A549 (cell line): ENCODE results near the gene GPRC5D. TPM values are rescaled to one million over a fixed set of nuclear protein-coding genes. Genes with fewer than 3 reads are reported as not detected.

Experiments used
- ATAC-seq, 2 experiments: fragments of 200-7000 bp in 1 of 2; fragments of >200 bp in 1 of 2; cut with Nextera tagmentation in 1 of 2; cut with Tn5 transposase in 1 of 2; 3 replicates each; pipeline versions ENCODE4 v1.8.0 to v1.9.1; 2018 to 2020; ENCODE audit warnings: mild to moderate bottlenecking in 1 of 2, moderate library complexity in 1 of 2
- CTCF ChIA-PET: fragments of 300-600 bp; sonication (Branson Sonifier 250); formaldehyde crosslinking; extraction: SDS; loops from one replicate; lab custom pipeline; 2021; ENCODE audit warnings: antibody characterized with exemption, inconsistent platforms; lab: Yijun Ruan, JAX
- POLR2A ChIA-PET: fragments of 350-600 bp; formaldehyde crosslinking; extraction: SDS; loops from one replicate; lab custom pipeline; 2021; ENCODE audit warnings: antibody characterized with exemption, inconsistent platforms; lab: Yijun Ruan, JAX
- DNase-seq, 2 experiments: peaks; one replicate each; pipeline versions ENCODE4 v3.0.0 to v3.0.0-alpha.2; 2011 to 2016; ENCODE audit warnings: low read depth in 1 of 2, low spot score in 1 of 2
- FAIRE-seq: peaks from 2 replicates; lab custom pipeline; 2011; peaks lifted over from hg19 to GRCh38; lab: Jason Lieb, UNC
- H3K27ac ChIP-seq, 2 experiments: fragments of >200 bp; sonication (Bioruptor Twin); formaldehyde crosslinking; 3 replicates each; pipeline ENCODE4 v1.5.1; 2016 to 2017
- H3K4me1 ChIP-seq: fragments of >200 bp; sonication (Bioruptor Twin); formaldehyde crosslinking; 3 replicates; pipeline ENCODE4 v1.6.1; 2016
- H3K4me2 ChIP-seq: fragments of >200 bp; sonication (Bioruptor Twin); formaldehyde crosslinking; 3 replicates; pipeline ENCODE4 v1.6.1; 2016
- H3K4me3 ChIP-seq: fragments of >200 bp; sonication (Bioruptor Twin); formaldehyde crosslinking; 3 replicates; pipeline ENCODE4 v1.5.1; 2016
- H3K9me3 ChIP-seq: fragments of >200 bp; sonication (Bioruptor Twin); formaldehyde crosslinking; 3 replicates; pipeline ENCODE4 v1.6.1; 2016
- CBX2 ChIP-seq: fragments of 200-600 bp; sonication (generic); IDR thresholded peaks from 2 replicates; pipeline ENCODE4 v1.6.1; 2016; ENCODE audit warnings: low read depth, mild to moderate bottlenecking, borderline replicate concordance
- CEBPB ChIP-seq, 2 experiments: fragments of >200 bp in 1 of 2; sonication (Bioruptor Twin) in 1 of 2; formaldehyde crosslinking in 1 of 2; IDR thresholded peaks; 2 replicates each; pipeline ENCODE4 v1.6.1; 2012 to 2016
- CHD2 ChIP-seq: fragments of 150-350 bp; IDR thresholded peaks from 2 replicates; pipeline ENCODE4 v1.6.1; 2014; ENCODE audit warnings: low read length; ENCODE audit not compliant: partially characterized antibody
- CTCF ChIP-seq: fragments of >200 bp; sonication (Bioruptor Twin); formaldehyde crosslinking; IDR thresholded peaks from 3 replicates; pipeline ENCODE4 v1.5.1; 2016
- E2F6 ChIP-seq: IDR thresholded peaks from 2 replicates; pipeline ENCODE4 v1.6.1; 2012; ENCODE audit warnings: low read depth, borderline replicate concordance
- ELK1 ChIP-seq: fragments of 150-350 bp; IDR thresholded peaks from 2 replicates; pipeline ENCODE4 v1.6.1; 2014; ENCODE audit warnings: low read depth, mild to moderate bottlenecking, low read length
- EP300 ChIP-seq, 2 experiments: fragments of >200 bp; sonication (Bioruptor Twin); formaldehyde crosslinking; IDR thresholded peaks; 2 replicates in 1 of 2; 3 replicates in 1 of 2; pipeline ENCODE4 v1.6.1; 2016 to 2017
- FOSB ChIP-seq: fragments of 250-450 bp; sonication (Bioruptor Pico); IDR thresholded peaks from 2 replicates; pipeline ENCODE4 v1.5.0; 2020; ENCODE audit warnings: mild to moderate bottlenecking, moderate library complexity
- FOSL2 ChIP-seq, 2 experiments: fragments of 450-650 bp in 1 of 2; fragments of >200 bp in 1 of 2; sonication (Bioruptor Twin) in 1 of 2; formaldehyde crosslinking; IDR thresholded peaks; 2 replicates each; pipeline versions ENCODE4 v1.5.0 to v1.6.1; 2016 to 2020; ENCODE audit warnings: mild to moderate bottlenecking in 1 of 2, moderate library complexity in 1 of 2
- FOXS1 ChIP-seq: fragments of 250-450 bp; sonication (Bioruptor Pico); IDR thresholded peaks from 2 replicates; pipeline ENCODE4 v1.5.0; 2020; ENCODE audit warnings: mild to moderate bottlenecking, moderate library complexity
- GATA3 ChIP-seq: IDR thresholded peaks from 2 replicates; pipeline ENCODE4 v1.6.1; 2012; ENCODE audit warnings: borderline replicate concordance
- HOXA7 ChIP-seq: fragments of 250-450 bp; sonication (Bioruptor Pico); IDR thresholded peaks from 2 replicates; pipeline ENCODE4 v1.5.0; 2020; ENCODE audit warnings: mild to moderate bottlenecking, moderate library complexity
- HOXB5 ChIP-seq: fragments of 250-450 bp; sonication (Bioruptor Pico); IDR thresholded peaks from 2 replicates; pipeline ENCODE4 v1.5.0; 2020; ENCODE audit warnings: mild to moderate bottlenecking, moderate library complexity
- JUN ChIP-seq, 2 experiments: fragments of >200 bp; sonication (Bioruptor Twin); formaldehyde crosslinking; IDR thresholded peaks; 2 replicates in 1 of 2; 3 replicates in 1 of 2; pipeline ENCODE4 v1.6.1; 2016 to 2017
- JUNB ChIP-seq: fragments of >200 bp; sonication (Bioruptor Twin); formaldehyde crosslinking; IDR thresholded peaks from 2 replicates; pipeline ENCODE4 v1.6.1; 2016
- MAX ChIP-seq: IDR thresholded peaks from 2 replicates; pipeline ENCODE4 v1.6.1; 2012
- MYC ChIP-seq: IDR thresholded peaks from 2 replicates; pipeline ENCODE4 v1.6.1; 2012; ENCODE audit warnings: mild to moderate bottlenecking, inconsistent platforms, low read length, improper control_type of control experiment, borderline replicate concordance
- NFE2L2 ChIP-seq: fragments of 150-350 bp; conservative IDR thresholded peaks from 2 replicates; pipeline ENCODE4 v1.6.1; 2014; ENCODE audit warnings: low read length
- NR3C1 ChIP-seq: fragments of >200 bp; sonication (Bioruptor Twin); formaldehyde crosslinking; IDR thresholded peaks from 3 replicates; pipeline ENCODE4 v1.6.1; 2017
- POLR2AphosphoS2 ChIP-seq: conservative IDR thresholded peaks from 2 replicates; pipeline ENCODE4 v1.6.1; 2012; ENCODE audit warnings: low read length, improper control_type of control experiment, inconsistent platforms
- RAD21 ChIP-seq, 2 experiments: fragments of >200 bp in 1 of 2; sonication (Bioruptor Twin) in 1 of 2; formaldehyde crosslinking in 1 of 2; IDR thresholded peaks in 1 of 2; conservative IDR thresholded peaks in 1 of 2; 2 replicates in 1 of 2; 3 replicates in 1 of 2; pipeline ENCODE4 v1.6.1; 2012 to 2018; ENCODE audit warnings: inconsistent platforms in 1 of 2
- RARB ChIP-seq: fragments of 250-450 bp; sonication (Bioruptor Pico); IDR thresholded peaks from 2 replicates; pipeline ENCODE4 v1.8.0; 2021; ENCODE audit warnings: mild to moderate bottlenecking, moderate library complexity
- RFX5 ChIP-seq: fragments of 450-650 bp; IDR thresholded peaks from 2 replicates; pipeline ENCODE4 v1.7.1; 2014; ENCODE audit warnings: antibody characterized with exemption, mild to moderate bottlenecking, moderate library complexity
- USF2 ChIP-seq: fragments of 450-650 bp; IDR thresholded peaks from 2 replicates; pipeline ENCODE4 v1.6.1; 2014; ENCODE audit warnings: antibody characterized with exemption
- ZC3H11A ChIP-seq: fragments of 450-650 bp; IDR thresholded peaks from 2 replicates; pipeline ENCODE4 v1.6.1; 2014; ENCODE audit warnings: antibody characterized with exemption, mild to moderate bottlenecking
- ZFP36 ChIP-seq: fragments of 450-650 bp; IDR thresholded peaks from 2 replicates; pipeline ENCODE4 v1.6.1; 2014; ENCODE audit warnings: borderline replicate concordance; ENCODE audit not compliant: partially characterized antibody
- ZNF302 ChIP-seq: fragments of 250-450 bp; sonication (Bioruptor Pico); IDR thresholded peaks from 2 replicates; pipeline ENCODE4 v1.9.0; 2021; ENCODE audit warnings: inconsistent platforms, mild to moderate bottlenecking, moderate library complexity
- WGBS: methylation state at CpG from one replicate; pipeline ENCODE4 v1.1.6; 2017; ENCODE audit errors: missing lambda C conversion rate; 5-methylcytosine and 5-hydroxymethylcytosine counted together
- polyA plus RNA-seq, 4 experiments: library from polyadenylated mRNA; depleted of rRNA in 3 of 4; stranded (reverse); fragments of >200 nt; fragmentation: RNase III in 1 of 4; extraction: RNeasy Plus Mini Kit Qiagen cat#74134 plus additional on column Dnase treatment in 1 of 4; gene quantifications; 2 replicates in 3 of 4; 3 replicates in 1 of 4; pipeline ENCODE4 v1.2.3, GENCODE V29; 2011 to 2017

GPRC5D gene
- polyA plus RNA-seq, 2 of the 4 experiments (the other 2 are of a cell fraction), result not detected

GRCh38 chr12:12901158-12901791, 50.7 kb downstream of the GPRC5D start (continued):
- no peak for TF ChIP-seq CTCF
- TF ChIP-seq FOSL2 (IDR thresholded peaks at IDR 0.05), result no peak
- TF ChIP-seq FOSL2 (CRISPR knock-in tag; IDR thresholded peaks at IDR 0.05), result peak; percentile 34
- TF ChIP-seq NFE2L2, result no peak
- TF ChIP-seq FOXS1 (CRISPR knock-in tag), result no peak
- TF ChIP-seq RFX5, result no peak
- TF ChIP-seq FOSB (CRISPR knock-in tag), result 0 out of 2 replicates have a peak, but pooled peaks have one; percentile 25
- no peak for TF ChIP-seq RARB
- TF ChIP-seq MAX, result peak; percentile 60
- TF ChIP-seq NR3C1, result no peak
- TF ChIP-seq EP300 (IDR thresholded peaks at IDR 0.05), result no peak
- 0 out of 5 replicates have a peak, but pooled peaks of 1 of the 2 experiments have one; percentile 5 for TF ChIP-seq RAD21 (conservative IDR thresholded peaks at IDR 0.05 in 1 of 2, IDR thresholded peaks at IDR 0.05 in 1 of 2)
- no peak for TF ChIP-seq CBX2
- TF ChIP-seq GATA3, result no peak
- no peak for TF ChIP-seq CHD2
- no peak for TF ChIP-seq ZNF302 (CRISPR knock-in tag)

GRCh38 chr12:12900786-12901157, 51.2 kb downstream of the GPRC5D start:
- peak overlapping the region; percentile 84 to 85 for H3K27ac ChIP-seq
- DNase-seq (no peak), ATAC-seq (no peak), FAIRE-seq (no peak)
- H3K4me3 ChIP-seq, result peak overlapping the region; percentile 28; the same call in 1 of the 3 replicates
- TF ChIP-seq EP300 (IDR thresholded peaks at IDR 0.05) (no peak), ZFP36 (no peak), E2F6 (no peak), HOXB5 (CRISPR knock-in tag) (no peak)
- H3K4me1 ChIP-seq, result peaks cover 98% of the 10 kb centered on the region
- CTCF ChIA-PET, result interaction anchor here (1.1 to 7.7 kb wide), 8 partner anchors 9 to 113 kb away, joined by 3 to 48 read pairs (median 9); partner anchors contain the start of genes DDX47 and GPRC5A
- 17% methylated on average over 2 of the region's 2 CpGs for WGBS
- H3K4me2 ChIP-seq, result peak overlapping the region; percentile 89
- H3K9me3 ChIP-seq, result no peaks in the 10 kb centered on the region
- POLR2A ChIA-PET, result interaction anchor here (0.7 to 3.2 kb wide), 3 partner anchors 10 to 114 kb away, joined by 3 to 19 read pairs (median 9); partner anchors contain the start of genes DDX47 and GPRC5A

GRCh38 chr12:12899530-12900380, 52.2 kb downstream of the GPRC5D start:
- DNase-seq, result peak in 1 of 2 experiments; percentile 76
- TF ChIP-seq JUNB, result peak; percentile 81
- TF ChIP-seq ZC3H11A, result no peak
- peak; percentile 26 to 46; a peak in 1 of 5 replicates for TF ChIP-seq JUN (IDR thresholded peaks at IDR 0.05)
- no peak for TF ChIP-seq MYC
- TF ChIP-seq FOSB (CRISPR knock-in tag), result peak; percentile 73; the same call in 1 of the 2 replicates
- peak; percentile 92; the same call in 1 of the 2 replicates for TF ChIP-seq POLR2AphosphoS2
- TF ChIP-seq HOXA7 (CRISPR knock-in tag), result peak; percentile 63; the same call in 1 of the 2 replicates
- TF ChIP-seq GATA3, result peak; percentile 28; the same call in 1 of the 2 replicates
- TF ChIP-seq CEBPB (IDR thresholded peaks at IDR 0.05), result 0 out of 4 replicates have a peak, but pooled peaks of 1 of the 2 experiments have one; percentile 30
- TF ChIP-seq RARB, result peak; percentile 64; the same call in 1 of the 2 replicates
- TF ChIP-seq USF2, result peak; percentile 22; the same call in 1 of the 2 replicates
- TF ChIP-seq FOSL2 (IDR thresholded peaks at IDR 0.05), result peak; percentile 50; the same call in 1 of the 2 replicates
- peak; percentile 81 for TF ChIP-seq FOSL2 (CRISPR knock-in tag; IDR thresholded peaks at IDR 0.05)
- no peak for TF ChIP-seq ELK1
- POLR2A ChIA-PET, result interaction anchor here (3.2 kb wide), 1 partner anchor 9 kb away, joined by 19 read pairs; the partner anchor contains the start of gene GPRC5A
- 40% methylated on average over 10 of the region's 10 CpGs for WGBS
- Histone ChIP-seq H3K4me3 (0 out of 3 replicates have a peak overlapping the region, but pooled peaks have one; percentile 0), H3K4me1 (peaks cover 98% of the 10 kb centered on the region), H3K9me3 (no peaks in the 10 kb centered on the region), H3K27ac (peak overlapping the region; percentile 84 to 85), H3K4me2 (peak overlapping the region; percentile 89)
- ATAC-seq, result peak; percentile 33 to 64
- CTCF ChIA-PET, result interaction anchor here (0.9 to 7.7 kb wide), 7 partner anchors 8 to 112 kb away, joined by 3 to 48 read pairs (median 10); partner anchors contain the start of genes DDX47 and GPRC5A
- peak; percentile 79 for FAIRE-seq
